ENCODE measurements around the gene KLB.
"Not testable (repeated sequence)": the region's sequence is repeated elsewhere in the genome, so short reads cannot be mapped to it uniquely, and the experiment has no call there.

DNA sequence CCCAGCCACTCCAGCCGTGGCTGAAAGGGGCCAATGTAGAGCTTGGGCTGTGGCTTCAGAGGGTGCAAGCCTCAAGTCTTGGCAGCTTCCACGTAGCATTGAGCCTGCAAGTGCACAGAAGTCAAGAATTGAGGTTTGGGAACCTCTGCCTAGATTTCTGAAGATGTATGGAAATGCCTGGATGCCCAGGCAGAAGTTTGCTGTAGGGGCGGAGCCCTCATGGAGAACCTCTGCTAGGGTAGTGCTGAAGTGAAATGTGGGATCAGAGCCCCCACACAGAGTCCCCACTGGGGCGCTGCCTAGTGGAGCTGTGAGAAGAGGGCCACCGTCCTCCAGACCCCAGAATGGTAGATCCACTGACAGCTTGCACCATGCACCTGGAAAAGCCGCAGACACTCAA lies 35.5 kb upstream of the KLB start:
- not testable (repeated sequence) for TF ChIP-seq POLR2A (IDR thresholded peaks at IDR 0.05; ENCODE audit: low read depth, low read length); CTCF (conservative IDR thresholded peaks at IDR 0.05; ENCODE audit: low read depth, low read length); SMC3 (IDR thresholded peaks at IDR 0.05; ENCODE audit: low read depth, low read length); MAZ (IDR thresholded peaks at IDR 0.05; ENCODE audit: borderline replicate concordance, low read depth, low read length); FOS (IDR thresholded peaks at IDR 0.05; ENCODE audit: low read depth, low read length); MAFK (IDR thresholded peaks at IDR 0.05; ENCODE audit: low read depth, low read length); RCOR1 (IDR thresholded peaks at IDR 0.05; ENCODE audit: insufficient replicate concordance, low read length); BHLHE40 (IDR thresholded peaks at IDR 0.05; ENCODE audit: low read depth, low read length)
- TF ChIP-seq, protein P1, sequence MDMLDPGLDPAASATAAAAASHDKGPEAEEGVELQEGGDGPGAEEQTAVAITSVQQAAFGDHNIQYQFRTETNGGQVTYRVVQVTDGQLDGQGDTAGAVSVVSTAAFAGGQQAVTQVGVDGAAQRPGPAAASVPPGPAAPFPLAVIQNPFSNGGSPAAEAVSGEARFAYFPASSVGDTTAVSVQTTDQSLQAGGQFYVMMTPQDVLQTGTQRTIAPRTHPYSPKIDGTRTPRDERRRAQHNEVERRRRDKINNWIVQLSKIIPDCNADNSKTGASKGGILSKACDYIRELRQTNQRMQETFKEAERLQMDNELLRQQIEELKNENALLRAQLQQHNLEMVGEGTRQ (IDR thresholded peaks at IDR 0.05; ENCODE audit: low read depth, low read length): not testable (repeated sequence)
- TF ChIP-seq, protein P2, sequence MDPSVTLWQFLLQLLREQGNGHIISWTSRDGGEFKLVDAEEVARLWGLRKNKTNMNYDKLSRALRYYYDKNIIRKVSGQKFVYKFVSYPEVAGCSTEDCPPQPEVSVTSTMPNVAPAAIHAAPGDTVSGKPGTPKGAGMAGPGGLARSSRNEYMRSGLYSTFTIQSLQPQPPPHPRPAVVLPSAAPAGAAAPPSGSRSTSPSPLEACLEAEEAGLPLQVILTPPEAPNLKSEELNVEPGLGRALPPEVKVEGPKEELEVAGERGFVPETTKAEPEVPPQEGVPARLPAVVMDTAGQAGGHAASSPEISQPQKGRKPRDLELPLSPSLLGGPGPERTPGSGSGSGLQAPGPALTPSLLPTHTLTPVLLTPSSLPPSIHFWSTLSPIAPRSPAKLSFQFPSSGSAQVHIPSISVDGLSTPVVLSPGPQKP (IDR thresholded peaks at IDR 0.05; ENCODE audit: borderline replicate concordance, low read depth, low read length): not testable (repeated sequence)
